Measurements from ENCODE around the gene AKR1B15. TPM values are rescaled to one million over a fixed set of nuclear protein-coding genes. Genes with fewer than 3 reads are reported as not detected.

The AKR1B15 gene
- polyA plus RNA-seq, 2 of the 4 experiments (the other 2 are of a cell fraction) = 17.9 to 24.7 TPM

DNA sequence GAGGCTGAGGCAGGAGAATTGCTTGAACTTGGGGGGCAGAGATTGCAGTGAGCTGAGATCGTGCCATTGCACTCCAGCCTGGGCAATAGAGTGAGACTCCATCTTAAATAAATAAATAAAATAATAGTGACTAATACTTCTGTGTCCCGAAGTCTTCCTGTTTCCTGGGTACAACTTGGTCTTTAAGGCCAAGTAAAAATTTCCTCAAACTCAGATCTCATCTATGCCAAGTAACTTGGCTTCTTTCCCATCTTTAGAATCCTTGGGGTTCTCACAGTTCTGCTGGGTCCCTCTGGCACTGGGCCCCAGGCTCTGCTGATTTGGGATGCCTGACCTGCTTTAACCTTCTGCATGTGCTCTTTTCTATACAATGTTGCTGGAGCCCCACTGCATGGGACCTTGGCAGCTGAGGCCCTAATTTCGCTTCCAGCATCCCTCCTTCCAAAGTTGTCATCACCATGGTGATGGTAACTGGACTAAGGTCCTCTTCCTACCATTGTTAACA, 44.2 kb upstream of the AKR1B15 start (continued):
- TF ChIP-seq, protein P1, sequence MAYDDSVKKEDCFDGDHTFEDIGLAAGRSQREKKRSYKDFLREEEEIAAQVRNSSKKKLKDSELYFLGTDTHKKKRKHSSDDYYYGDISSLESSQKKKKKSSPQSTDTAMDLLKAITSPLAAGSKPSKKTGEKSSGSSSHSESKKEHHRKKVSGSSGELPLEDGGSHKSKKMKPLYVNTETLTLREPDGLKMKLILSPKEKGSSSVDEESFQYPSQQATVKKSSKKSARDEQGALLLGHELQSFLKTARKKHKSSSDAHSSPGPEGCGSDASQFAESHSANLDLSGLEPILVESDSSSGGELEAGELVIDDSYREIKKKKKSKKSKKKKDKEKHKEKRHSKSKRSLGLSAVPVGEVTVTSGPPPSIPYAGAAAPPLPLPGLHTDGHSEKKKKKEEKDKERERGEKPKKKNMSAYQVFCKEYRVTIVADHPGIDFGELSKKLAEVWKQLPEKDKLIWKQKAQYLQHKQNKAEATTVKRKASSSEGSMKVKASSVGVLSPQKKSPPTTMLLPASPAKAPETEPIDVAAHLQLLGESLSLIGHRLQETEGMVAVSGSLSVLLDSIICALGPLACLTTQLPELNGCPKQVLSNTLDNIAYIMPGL (CRISPR knock-in tag; IDR thresholded peaks at IDR 0.05; ENCODE audit: borderline replicate concordance) = no peak

DNA sequence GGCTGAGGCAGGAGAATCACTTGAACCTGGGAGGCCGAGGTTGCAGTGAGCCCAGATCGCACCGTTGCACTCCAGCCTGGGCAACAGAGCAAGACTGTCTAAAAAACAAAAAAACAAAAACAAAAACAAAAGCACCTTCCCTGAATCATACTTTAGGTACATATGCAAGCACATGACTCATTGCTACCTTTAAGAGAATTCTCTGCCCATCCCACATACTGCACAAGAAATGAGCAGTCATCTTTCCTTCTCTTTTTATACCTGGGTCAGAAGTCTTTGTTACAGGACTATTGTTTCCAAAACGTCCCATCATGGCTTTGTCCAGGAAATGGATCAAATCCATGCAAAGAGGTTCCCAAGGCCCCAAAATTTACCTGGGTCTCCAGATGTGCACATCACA, 43.1 kb upstream of the AKR1B15 start:
- FAIRE-seq = no peak
- 0 out of 3 replicates have a peak, but pooled peaks cover 9% of the 10 kb centered on the region for H3K4me1 ChIP-seq
- WGBS (ENCODE audit: missing lambda C conversion rate) = 69% methylated on average over 4 of the region's 4 CpGs
- H3K4me2 ChIP-seq = no peak overlapping the region
- no peak for DNase-seq (ENCODE audit: low read depth in 1 of 2, low spot score in 1 of 2)
- peaks cover 2% of the 10 kb centered on the region; the same call in 1 of the 3 replicates for H3K9me3 ChIP-seq
- TF ChIP-seq FOSL2 (IDR thresholded peaks at IDR 0.05) = no peak
- peak; percentile 34; the same call in 1 of the 2 replicates for TF ChIP-seq FOSL2 (CRISPR knock-in tag; IDR thresholded peaks at IDR 0.05)
- TF ChIP-seq JUNB (IDR thresholded peaks at IDR 0.05) = no peak
- CTCF ChIA-PET = interaction anchor here (0.8 to 4.0 kb wide), 10 partner anchors 8 to 189 kb away, joined by 3 to 42 read pairs (median 3); partner anchors contain the start of gene SLC35B4
- POLR2A ChIA-PET = no interaction called here
- no peak for ATAC-seq
- H3K27ac ChIP-seq = peak overlapping the region in 1 of 2 experiments; percentile 40; a peak in 1 of 6 replicates
- H3K4me3 ChIP-seq = no peak overlapping the region

GRCh38 chr7:134509010-134509409, 39.9 kb upstream of the AKR1B15 start:
- WGBS (ENCODE audit: missing lambda C conversion rate) = 86% methylated on average over 1 of the region's 1 CpG
- ATAC-seq (no peak), DNase-seq (ENCODE audit: low read depth in 1 of 2, low spot score in 1 of 2) (no peak), FAIRE-seq (no peak)
- ChIA-PET POLR2A (interaction anchor here (1.6 kb wide), 1 partner anchor 76 kb away, joined by 8 read pairs; no protein-coding TSS in a partner anchor), CTCF (interaction anchor here (0.8 to 28.4 kb wide), 12 partner anchors 11 to 99 kb away, joined by 3 to 914 read pairs (median 14); partner anchors contain the start of genes AKR1B1, AKR1B10 and AKR1B15)
- 0 out of 6 replicates have a peak overlapping the region, but pooled peaks of 1 of the 2 experiments have one; percentile 6 for H3K27ac ChIP-seq
- TF ChIP-seq MYC (IDR thresholded peaks at IDR 0.05; ENCODE audit: borderline replicate concordance, low read length) (no peak), ZNF302 (CRISPR knock-in tag; IDR thresholded peaks at IDR 0.05) (no peak), EP300 (IDR thresholded peaks at IDR 0.05) (no peak), FOXS1 (CRISPR knock-in tag; IDR thresholded peaks at IDR 0.05) (no peak), MAFK (IDR thresholded peaks at IDR 0.05; ENCODE audit: partially characterized antibody) (no peak), PHF8 (IDR thresholded peaks at IDR 0.05; ENCODE audit: borderline replicate concordance, low read depth) (no peak), CBX2 (IDR thresholded peaks at IDR 0.05; ENCODE audit: borderline replicate concordance, low read depth) (no peak)
- TF ChIP-seq, protein P2, sequence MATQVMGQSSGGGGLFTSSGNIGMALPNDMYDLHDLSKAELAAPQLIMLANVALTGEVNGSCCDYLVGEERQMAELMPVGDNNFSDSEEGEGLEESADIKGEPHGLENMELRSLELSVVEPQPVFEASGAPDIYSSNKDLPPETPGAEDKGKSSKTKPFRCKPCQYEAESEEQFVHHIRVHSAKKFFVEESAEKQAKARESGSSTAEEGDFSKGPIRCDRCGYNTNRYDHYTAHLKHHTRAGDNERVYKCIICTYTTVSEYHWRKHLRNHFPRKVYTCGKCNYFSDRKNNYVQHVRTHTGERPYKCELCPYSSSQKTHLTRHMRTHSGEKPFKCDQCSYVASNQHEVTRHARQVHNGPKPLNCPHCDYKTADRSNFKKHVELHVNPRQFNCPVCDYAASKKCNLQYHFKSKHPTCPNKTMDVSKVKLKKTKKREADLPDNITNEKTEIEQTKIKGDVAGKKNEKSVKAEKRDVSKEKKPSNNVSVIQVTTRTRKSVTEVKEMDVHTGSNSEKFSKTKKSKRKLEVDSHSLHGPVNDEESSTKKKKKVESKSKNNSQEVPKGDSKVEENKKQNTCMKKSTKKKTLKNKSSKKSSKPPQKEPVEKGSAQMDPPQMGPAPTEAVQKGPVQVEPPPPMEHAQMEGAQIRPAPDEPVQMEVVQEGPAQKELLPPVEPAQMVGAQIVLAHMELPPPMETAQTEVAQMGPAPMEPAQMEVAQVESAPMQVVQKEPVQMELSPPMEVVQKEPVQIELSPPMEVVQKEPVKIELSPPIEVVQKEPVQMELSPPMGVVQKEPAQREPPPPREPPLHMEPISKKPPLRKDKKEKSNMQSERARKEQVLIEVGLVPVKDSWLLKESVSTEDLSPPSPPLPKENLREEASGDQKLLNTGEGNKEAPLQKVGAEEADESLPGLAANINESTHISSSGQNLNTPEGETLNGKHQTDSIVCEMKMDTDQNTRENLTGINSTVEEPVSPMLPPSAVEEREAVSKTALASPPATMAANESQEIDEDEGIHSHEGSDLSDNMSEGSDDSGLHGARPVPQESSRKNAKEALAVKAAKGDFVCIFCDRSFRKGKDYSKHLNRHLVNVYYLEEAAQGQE (IDR thresholded peaks at IDR 0.05) = no peak
- no peak overlapping the region for H3K4me3 ChIP-seq
- H3K4me1 ChIP-seq = peaks cover 17% of the 10 kb centered on the region
- no peaks in the 10 kb centered on the region for H3K9me3 ChIP-seq
- H3K4me2 ChIP-seq = no peak overlapping the region

- WGBS (ENCODE audit: missing lambda C conversion rate) = 75% methylated on average over 5 of the region's 5 CpGs
- H3K4me1 ChIP-seq = peaks cover 27% of the 10 kb centered on the region
- ChIA-PET CTCF (interaction anchor here (0.8 to 28.4 kb wide), 17 partner anchors 9 to 494 kb away, joined by 3 to 914 read pairs (median 10); partner anchors contain the start of genes AKR1B1 and AKR1B15), POLR2A (interaction anchor here (1.3 kb wide), 1 partner anchor 78 kb away, joined by 3 read pairs; no protein-coding TSS in a partner anchor)
- FAIRE-seq = no peak
- ATAC-seq = no peak
- H3K4me2 ChIP-seq = no peak overlapping the region
- H3K9me3 ChIP-seq = no peaks in the 10 kb centered on the region
- H3K4me3 ChIP-seq = no peak overlapping the region
- DNase-seq (ENCODE audit: low read depth in 1 of 2, low spot score in 1 of 2) = no peak
- H3K27ac ChIP-seq = peak overlapping the region in 1 of 2 experiments; percentile 83; a peak in 3 of 6 replicates
- TF ChIP-seq SMC3 (IDR thresholded peaks at IDR 0.05) (no peak), TP53 (CRISPR knock-in tag; IDR thresholded peaks at IDR 0.05) (no peak), JUNB (IDR thresholded peaks at IDR 0.05) (no peak), CHD4 (IDR thresholded peaks at IDR 0.05; ENCODE audit: borderline replicate concordance) (no peak), BCL3 (IDR thresholded peaks at IDR 0.05) (no peak), HOXB13 (CRISPR knock-in tag; IDR thresholded peaks at IDR 0.05; ENCODE audit: low read depth) (no peak), HOXB5 (CRISPR knock-in tag; IDR thresholded peaks at IDR 0.05) (no peak), EHMT2 (IDR thresholded peaks at IDR 0.05; ENCODE audit: low read depth) (no peak), HEYL (CRISPR knock-in tag; IDR thresholded peaks at IDR 0.05) (no peak), FOSL2 (IDR thresholded peaks at IDR 0.05) (no peak), FOSL2 (CRISPR knock-in tag; IDR thresholded peaks at IDR 0.05) (no peak), NFE2L2 (conservative IDR thresholded peaks at IDR 0.05; ENCODE audit: low read length) (no peak), JUN (IDR thresholded peaks at IDR 0.05) (no peak), ATOH8 (CRISPR knock-in tag; IDR thresholded peaks at IDR 0.05; ENCODE audit: low read depth) (no peak)
Measured at GRCh38 chr7:134510646-134511045, 38.3 kb upstream of the AKR1B15 start.
